HUDEP-2 (cell line): ENCODE results near the gene TBC1D22A.
A peak's percentile ranks its signal among the peaks of the same experiment; 100 is the strongest.

ENCODE experiments used
- DNase-seq, 76 experiments: peaks; one replicate each; lab custom pipeline; 2025; ENCODE audit not compliant: unreplicated experiment in 76 of 76; lab: John Stamatoyannopoulos, UW

The TBC1D22A gene

DNA sequence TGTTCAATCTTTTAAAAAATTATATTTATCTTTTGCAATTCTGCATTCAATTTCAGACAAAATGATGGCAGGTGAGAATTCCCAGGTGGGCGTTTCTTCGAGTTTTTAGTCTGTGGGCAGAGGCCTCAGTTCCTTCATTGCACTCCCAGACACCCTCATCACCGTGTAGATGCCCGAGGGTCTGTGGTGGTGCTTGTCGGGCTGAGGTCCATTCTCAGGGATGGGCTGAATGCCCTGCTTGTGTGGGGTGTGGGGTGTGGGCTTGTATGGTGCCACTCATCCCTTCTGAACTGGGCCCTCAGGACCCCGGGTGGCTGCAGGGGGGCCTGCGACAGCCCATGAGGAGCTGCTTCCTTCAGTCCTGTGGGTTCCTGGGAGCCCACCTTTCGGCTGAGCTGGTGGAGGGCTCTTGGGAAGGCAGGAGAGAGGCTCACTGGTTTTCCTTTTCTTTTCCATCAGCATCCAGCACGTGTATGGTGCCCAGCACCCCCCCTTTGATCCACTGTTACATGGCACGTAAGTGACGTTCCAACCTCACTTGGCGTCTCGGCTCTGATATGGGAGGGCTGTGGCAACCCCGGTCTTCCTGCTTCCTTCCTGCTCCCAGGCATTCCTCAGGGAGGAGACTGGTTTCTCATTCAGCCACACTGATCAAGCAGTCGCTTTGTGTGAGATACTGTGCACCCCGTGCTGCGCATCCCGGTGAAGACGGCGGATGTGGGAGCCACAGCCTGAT, 29.8 kb downstream of the TBC1D22A start:
- no peak for DNase-seq

DNA sequence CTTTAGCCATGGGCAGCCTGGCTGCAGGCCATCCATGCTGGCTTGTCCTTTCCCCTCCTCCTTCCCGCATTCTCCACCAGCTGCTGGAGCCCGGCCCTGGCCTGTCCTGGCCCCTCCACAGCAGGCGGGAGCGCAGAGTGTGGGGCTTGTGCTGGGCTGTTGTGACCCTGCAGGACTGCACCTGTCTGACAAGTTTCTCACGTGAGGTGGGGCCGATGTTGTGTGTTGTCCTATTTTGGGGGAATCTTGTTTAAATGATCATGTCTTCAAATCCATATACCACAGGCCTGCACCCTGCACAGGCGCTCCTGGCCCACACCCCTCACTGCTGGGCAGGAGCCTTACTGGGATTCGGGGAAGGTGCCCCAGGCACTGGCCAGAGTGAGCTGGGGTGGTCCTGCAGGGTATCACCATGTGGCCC, 30.4 kb downstream of the TBC1D22A start:
- DNase-seq: no peak

DNA sequence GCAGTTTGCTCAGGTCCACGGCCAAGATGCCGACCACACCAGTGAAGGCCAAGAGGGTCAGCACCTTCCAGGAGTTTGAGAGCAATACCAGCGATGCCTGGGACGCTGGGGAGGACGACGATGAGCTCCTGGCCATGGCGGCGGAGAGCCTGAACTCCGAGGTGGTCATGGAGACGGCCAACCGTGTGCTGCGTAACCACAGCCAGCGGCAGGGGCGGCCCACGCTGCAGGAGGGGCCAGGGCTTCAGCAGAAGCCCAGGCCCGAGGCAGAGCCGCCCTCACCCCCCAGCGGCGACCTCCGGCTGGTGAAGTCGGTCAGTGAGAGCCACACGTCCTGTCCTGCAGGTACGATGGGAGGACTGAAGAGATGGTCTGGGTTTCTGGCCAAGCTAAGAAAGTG, 31.0 kb downstream of the TBC1D22A start:
- DNase-seq: no peak

- no peak for DNase-seq
These were observed 31.6 kb downstream of the TBC1D22A start for GRCh38 chr22:46794067-46794466.

DNA sequence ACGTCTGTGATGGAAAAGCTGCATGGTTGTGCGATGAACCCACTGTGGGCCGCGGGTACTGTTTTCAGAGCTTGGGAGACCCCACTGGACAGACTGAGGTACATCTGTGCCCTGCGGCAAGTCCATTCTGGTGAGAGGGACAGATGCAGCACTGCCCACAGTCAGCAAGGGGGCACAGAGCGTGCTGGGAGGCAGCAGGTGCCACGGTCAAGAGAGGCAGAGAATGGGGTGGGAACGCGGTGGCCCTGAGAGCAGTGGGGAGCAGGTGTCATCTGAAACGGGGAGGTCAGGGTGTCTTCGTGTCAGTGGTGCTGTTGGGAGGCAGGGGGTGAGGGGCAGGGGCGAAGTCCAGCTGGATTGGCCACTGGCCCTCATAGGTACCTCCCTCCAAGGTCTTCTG, 32.0 kb downstream of the TBC1D22A start:
- no peak for DNase-seq

DNA sequence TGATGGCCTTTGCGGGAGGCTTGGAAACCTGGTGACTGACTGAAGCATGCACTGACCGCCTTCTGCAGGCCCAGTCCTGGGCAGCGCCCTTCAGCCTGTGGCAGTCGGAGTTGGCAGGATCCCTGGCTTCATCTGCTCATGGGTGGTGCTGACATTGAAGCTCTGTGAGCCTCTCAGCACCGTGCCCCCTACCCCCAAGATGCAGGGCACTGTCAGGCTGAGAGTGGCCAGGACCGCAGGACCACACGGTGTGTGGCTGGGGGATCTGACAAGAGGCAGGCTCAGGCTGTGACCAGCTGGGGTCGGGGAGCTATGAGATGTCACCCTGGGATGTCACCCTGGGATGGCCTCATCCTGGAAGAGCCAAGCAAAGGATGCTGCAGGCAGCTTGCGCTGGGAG, 32.7 kb downstream of the TBC1D22A start:
- DNase-seq: no peak

GRCh38 chr22:46795845-46796565, 33.6 kb downstream of the TBC1D22A start:
- no peak for DNase-seq

DNA sequence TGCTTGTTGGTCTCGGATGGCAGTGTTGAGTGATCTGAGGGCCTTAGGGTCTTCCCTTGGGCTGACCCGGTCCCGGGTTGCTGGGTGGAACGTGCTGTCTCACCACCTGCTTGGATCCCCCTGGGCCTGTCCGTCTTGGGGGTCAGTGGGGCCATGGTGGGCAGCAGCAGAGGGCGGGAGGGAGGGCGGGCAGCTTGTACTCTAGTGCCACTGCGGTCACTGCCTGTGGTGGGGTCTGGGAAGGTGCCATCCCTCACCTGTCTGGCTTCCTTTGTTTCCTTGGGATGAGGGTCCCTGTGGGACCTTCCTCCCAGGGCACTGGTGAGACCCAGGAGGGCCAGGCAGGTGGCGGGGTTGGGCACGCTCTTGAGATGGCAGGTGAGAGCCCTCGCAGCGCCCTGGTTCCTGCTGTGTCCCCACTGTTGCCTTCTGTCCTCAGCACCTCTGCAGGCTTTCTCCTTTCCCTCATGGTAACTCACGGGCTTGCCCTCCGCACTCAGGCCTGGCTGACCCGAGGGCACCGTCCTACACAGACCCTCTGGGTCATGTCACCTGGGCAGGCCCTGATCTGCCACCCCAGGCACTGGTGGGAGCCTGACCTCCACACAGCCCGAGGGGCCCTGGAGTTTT, 34.2 kb downstream of the TBC1D22A start:
- DNase-seq: no peak

DNA sequence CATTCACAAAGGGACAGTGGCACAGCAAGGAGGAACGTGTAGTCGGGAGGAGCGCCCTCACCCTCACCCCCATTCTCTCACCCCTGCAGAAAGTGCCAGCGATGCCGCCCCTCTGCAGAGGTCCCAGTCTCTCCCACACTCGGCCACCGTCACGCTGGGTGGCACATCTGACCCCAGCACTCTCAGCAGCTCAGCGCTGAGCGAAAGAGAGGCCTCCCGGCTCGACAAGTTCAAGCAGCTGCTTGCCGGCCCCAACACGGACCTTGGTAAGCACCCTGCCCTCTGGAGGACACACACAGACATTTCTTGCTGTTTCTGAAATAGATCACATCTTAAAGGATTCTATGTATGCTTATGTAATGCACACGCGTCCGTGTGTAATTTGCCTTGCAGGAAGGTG, 34.9 kb downstream of the TBC1D22A start:
- DNase-seq: peak in 3 of 76 experiments; percentile 1 to 18 (median 3)

- DNase-seq: no peak
These were observed 35.6 kb downstream of the TBC1D22A start for GRCh38 chr22:46798041-46798365.

GRCh38 chr22:46798366-46799350, 36.2 kb downstream of the TBC1D22A start:
- peak in 68 of 76 experiments; percentile 6 to 85 (median 58) for DNase-seq

DNA sequence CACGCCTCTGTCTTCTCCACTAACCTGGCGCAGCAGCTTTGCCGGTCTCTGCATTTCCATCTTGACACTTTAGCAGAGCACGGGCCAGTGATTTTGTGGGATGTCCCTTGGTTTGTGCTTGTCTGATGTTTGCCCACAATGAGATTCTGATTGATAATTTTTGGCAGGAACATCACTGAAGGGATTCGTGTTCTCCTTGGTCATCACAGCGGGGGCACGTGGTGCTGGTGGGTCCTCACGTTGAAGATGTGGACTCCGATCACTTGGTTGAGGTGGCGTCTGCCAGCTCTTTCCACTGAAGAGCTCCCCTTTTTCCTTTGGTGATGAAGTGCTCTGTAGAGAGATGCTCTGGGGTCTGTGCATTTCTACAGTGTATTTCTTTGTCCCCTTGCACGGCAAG, 37.2 kb downstream of the TBC1D22A start:
- no peak for DNase-seq

- DNase-seq: no peak
These were observed 37.8 kb downstream of the TBC1D22A start for GRCh38 chr22:46800102-46800857.

GRCh38 chr22:46801331-46801811, 38.9 kb downstream of the TBC1D22A start:
- DNase-seq: no peak

GRCh38 chr22:46801826-46802607, 39.6 kb downstream of the TBC1D22A start:
- no peak for DNase-seq

- no peak for DNase-seq
These were observed 40.2 kb downstream of the TBC1D22A start for GRCh38 chr22:46802608-46803027.

GRCh38 chr22:46803031-46803880, 40.8 kb downstream of the TBC1D22A start:
- DNase-seq: peak in 65 of 76 experiments; percentile 10 to 79 (median 54)

GRCh38 chr22:46803936-46804335, 41.5 kb downstream of the TBC1D22A start:
- DNase-seq: no peak
